Renal pelvis (tissue), 4 donors: ENCODE results near the gene BCL2. TPM values are rescaled to one million over a fixed set of nuclear protein-coding genes. Genes with fewer than 3 reads are reported as not detected.

Experiments
- DNase-seq: peaks from one replicate; pipeline ENCODE4 v3.0.0-alpha.2; 2013
- polyA plus RNA-seq, 3 donors: library from polyadenylated mRNA; unstranded; fragments of 120-200 nt; gene quantifications; one replicate each; pipeline ENCODE4 v1.2.1, GENCODE V29; 2013; ENCODE audit not compliant: insufficient read length in 3 of 3

BCL2 gene
- polyA plus RNA-seq, 3 donors = 19.8 to 26.3 (median 24.1) TPM

DNA sequence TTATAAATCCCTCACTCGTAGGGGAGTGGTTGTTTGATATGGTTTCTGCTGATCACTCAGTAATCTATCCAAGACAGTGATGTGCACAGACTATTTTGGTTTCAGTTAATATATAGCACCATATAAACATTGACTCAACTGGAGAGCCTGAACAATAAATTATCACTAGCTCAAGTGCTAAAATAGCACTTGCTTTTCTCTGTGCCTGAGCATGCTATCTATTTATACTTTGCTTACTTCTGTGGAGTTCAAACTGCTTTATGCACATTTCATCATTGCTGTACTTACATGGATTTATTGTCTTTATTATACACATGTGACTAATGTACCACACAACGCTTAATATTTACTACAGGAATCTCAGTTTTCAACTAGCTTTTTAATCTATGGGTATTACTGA is 133.6 kb downstream of the BCL2 start:
- DNase-seq = no peak

DNA sequence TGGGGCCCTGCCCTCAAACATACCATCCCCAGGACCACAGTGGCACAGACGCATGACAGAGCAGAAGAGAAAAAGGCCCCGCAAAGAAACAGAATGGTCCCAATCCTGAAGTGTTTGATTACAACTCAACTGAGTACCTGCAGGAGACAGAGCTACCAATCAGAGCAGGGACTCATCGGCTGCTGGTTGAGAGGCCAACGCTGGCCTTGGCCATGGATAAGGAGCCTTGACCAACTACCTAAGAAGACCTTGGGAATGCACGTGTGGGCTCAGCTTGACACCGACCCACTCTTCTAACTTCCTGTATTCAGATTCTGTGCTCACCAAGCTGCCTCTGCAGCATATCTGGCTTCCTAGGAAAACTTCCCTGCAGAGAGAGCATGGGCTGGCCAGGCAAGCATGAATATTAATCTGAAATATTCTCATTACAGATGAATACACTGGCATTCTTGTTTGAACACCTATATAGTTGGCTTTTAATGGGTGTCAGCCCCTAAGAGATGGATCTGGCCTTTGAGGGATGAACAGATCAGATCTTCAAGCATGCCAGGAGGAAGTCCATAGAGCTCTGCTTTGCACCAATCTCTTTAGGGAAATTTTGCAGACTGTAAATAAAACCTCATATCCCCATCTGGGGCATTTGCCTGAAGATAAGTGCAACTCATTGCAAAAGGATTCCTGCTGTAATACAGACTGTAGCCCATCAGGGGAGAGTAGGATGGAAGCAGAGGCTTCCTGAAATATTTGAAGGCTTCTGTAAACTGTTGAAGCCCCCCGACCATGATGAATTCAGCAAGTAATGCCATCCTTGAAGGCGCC is 135.4 kb downstream of the BCL2 start:
- DNase-seq = no peak

DNA sequence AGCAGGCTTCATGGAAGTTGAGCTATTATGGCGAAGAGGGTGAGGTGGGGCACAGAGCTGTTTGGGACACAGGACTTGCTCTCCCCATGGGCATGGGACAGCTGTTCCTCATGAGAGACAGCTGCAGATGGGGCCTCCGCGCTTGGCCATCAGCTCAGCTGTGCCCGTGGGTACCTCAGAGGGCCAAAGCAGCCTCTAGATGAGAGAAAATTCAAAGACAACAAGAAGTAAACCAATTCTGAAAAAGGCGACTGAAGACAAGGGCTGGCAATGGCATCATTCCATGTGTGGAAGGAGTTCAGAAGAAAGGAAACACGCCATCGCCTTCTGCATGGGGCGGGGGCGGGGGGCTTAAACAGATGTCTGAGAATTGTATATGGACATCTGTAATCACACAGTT is 136.2 kb downstream of the BCL2 start:
- no peak for DNase-seq

DNA sequence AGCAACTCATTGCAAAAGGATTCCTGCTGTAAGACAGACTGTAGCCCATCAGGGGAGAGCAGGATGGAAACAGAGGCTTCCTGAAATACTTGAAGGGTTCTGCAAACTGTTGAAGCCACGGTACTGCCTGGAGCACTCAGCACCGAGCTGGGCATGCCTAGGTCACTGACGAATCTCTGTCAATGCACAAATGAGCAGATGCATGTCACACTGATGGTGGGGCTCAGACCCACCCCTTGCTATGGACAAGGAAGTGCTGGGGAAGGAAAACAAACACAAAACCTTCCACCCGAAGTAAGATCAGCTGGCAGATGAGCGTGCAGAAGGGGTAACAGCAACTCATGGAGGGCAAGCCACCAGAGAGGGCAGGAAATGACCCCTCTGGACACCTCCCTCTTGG is 136.7 kb downstream of the BCL2 start:
- no peak for DNase-seq

DNA sequence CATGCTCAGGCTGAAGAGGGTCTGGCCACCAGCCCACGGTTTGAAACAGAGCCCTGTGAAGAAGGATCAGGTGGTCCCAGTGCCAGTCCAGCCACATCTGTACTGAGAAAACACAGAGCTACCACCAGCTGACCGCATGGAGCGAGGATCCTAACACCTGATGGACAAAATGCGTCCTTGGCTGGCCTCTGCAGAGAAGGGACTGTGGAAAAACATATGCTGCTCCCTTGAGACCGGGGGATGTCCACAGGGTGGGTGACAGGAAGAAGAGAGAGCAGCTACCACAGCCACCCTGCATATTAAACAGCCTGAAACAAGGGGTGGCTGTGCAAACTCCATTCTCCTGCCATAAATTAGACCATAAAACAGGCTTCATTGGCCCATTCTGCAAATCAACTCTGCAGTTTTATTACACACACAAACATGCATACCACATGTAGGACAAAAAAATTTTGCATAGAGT is 137.2 kb downstream of the BCL2 start:
- no peak for DNase-seq

DNA sequence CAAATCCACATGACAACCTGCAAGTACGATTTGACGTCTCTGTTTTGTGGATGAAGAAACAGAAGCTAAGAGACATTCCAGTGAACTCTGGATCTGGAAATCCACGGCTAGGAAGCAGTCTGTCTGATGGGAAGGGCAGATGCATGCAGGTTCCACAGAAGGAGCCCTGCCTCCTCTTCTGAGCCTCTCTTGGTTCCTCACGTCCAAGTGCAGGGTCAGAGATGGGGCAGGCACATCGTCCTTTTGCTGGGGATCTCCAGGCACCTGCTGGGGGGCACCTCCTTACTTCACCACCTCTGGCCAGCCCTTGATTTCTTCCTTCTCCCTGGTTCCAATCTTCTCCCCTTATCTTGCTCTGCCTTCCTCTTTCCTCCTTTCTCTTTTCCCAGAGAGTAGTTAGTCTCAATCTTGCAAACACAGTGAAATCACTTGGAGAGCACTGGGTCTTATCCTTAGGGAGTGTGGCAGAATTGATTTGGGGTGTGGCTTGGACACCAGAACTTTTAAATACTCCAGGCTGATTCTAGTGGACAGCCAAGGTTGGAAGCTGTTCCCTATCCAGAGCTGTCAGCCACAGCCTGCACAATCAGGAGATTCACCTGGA is 137.8 kb downstream of the BCL2 start:
- DNase-seq = no peak

DNA sequence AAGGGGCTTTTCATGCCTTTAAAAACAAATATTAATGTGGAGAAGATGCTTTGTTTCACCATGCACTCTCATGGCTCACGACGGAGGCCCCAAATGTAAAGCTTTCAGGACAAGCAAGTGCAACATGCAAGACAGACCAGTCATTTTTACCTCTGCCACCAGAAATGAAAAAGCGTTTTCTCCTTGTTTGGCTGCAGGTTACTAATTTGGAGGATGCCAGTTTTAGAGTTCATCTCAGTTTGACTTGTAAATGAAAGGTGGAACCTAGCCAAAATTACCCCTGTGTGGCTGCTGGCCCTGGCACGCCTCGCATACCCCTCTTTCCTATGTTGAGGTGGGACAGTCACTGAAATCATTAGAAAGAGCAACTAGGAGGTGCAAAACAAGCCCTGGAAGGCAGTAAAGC is 138.6 kb downstream of the BCL2 start:
- DNase-seq = no peak

DNA sequence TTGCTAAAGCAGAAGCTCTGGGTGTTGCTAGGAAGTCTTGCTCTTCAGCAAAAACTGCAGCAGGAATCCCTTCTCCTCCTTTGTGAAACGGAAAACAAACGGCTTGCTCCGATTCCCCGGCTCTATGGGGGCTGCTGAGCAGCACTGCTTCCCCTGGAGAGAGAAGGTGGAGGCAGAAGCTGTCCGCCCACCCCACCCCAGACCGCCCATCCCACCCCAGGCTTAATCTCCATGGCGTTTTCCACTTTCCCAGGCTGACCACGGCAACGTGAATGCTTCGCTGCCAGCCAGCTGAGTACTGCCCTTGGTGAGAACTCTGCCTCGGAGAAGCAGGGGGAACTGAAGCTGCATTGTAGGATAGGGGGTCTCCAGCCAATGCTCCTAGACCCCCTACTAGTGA is 139.2 kb downstream of the BCL2 start:
- no peak for DNase-seq

DNA sequence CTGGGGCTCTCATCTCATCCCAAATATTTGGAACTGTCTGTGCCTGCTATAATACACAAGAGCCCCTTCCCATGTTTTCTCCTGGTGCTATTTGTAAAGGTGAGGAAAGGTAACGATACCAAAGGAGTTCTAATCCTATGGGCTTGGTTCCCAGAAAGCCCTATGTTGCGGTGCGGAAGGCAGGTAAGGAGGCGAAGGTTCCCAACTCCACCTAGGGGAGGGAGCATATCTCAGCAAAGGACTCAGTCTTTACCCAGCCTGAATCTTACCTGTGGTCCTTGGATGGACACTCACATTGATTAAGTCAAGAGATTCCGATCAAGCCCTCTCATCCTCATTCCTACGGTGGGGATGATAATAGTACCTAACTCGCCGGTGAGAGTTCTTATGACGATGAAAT is 140.1 kb downstream of the BCL2 start:
- DNase-seq = no peak

DNA sequence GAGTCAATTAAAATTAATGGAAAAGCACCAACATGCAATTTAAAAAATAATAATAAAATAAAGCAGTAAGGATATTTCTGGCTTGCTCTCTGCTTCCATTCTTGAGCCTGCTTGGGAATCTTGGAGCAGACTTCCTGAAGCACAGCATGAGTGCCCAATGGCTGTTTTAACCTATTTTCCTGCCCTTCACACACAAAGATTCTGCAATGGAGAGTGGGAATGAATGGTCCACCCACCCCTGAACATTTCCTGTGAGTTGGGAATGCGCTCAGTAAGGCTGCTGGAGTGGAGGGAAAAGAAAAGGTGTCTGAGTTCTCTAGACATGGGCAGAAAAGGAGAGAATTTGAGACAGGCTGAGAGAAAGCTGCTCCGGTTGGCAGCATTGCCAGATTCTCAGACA is 140.6 kb downstream of the BCL2 start:
- no peak for DNase-seq

DNA sequence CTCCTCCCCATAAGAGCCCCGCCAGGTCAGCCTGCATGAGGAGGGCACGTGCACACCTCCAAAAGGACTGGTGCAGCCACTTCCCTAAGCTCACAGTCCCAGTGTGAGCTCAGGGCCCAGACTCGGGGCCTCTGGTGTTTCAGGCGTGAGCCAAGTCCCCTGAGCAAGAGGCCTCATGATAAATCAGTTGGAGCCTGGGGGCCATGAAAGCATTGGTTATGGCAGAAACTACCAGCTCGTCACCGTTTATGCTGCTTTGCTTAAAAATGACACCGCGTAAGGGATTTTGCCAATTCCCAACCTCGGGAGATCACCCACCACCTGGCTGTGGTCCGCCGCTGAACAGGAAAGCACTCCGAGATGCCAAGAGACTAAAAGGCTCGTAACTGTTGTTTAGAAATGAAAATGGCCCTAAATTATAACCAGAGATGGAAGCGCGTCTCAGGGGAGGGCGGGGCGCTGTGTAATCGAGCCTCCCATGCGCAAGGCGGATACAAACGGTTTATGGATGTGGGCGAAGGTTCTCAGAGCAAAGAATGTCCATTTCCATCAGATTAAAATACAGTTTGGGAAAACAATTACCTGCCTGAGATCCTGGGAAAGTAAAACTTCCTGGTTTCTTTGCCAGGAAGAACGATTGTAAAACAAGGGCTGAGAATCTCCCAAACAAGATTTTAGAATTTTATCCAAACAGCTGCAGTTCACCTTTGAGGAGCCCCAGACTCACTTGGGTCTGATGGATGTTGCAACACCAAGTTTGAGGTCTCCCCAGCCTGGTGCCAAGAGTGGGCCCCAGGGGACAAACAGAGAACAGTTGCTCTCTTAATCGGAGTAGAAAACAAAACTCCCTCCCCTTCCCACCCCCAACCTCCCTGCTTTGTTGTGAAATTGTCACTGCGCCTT is 141.4 kb downstream of the BCL2 start:
- DNase-seq = no peak

DNA sequence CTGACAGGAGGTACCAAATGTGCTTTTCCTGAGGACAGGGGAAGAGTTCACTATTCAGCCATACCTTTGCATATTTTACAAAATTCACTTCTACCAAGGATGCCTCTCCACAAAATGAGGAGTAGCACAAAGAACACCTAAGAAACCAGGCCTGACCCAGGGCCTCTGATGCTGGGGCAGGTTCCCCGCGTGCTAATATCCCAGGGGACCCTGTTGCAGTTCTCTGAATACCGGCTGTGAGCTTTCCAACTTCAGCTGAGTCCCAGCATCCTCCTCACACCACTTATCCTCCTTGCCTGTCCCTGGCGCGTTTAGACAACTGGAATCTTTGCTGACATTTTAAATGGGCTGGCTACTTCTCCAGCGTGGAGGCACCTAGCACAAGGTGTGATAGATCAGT is 142.3 kb downstream of the BCL2 start:
- DNase-seq = no peak

DNA sequence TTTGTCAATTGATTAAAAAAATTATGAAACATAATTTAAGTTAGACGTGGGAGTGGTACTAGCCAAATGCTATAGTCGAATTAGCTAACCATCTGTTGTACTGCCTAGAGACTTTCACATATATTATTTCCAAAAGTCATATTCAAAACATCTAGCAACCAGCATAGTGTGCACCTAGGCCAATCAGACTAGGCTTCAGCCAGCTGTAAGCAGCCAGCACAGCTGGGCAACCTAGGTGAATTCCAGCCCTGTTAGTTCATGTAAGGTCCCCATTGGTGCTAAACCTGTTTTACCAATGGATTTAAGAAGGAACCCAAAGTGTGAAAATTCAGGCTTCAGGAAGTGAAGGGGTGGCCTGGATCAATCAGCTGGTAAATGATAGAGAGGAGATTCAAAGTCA is 144.3 kb downstream of the BCL2 start:
- no peak for DNase-seq

DNA sequence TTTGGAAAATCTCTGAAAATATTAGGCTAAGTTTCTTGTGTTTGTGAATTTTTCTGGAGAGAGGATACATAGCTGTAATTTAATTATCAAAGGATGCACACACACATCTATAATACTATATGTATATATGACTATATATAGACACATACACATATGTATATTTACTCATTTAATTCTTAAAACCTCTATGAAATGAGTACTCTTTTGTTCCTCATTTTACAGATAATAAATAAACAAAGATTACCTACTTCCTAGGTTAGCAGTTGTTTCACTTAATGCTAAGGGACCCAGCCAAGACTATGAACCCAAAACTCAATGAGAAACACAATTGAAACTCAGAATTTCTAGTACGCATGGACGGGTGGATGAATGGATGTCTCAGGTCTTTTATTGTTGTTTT is 145.6 kb downstream of the BCL2 start:
- no peak for DNase-seq

DNA sequence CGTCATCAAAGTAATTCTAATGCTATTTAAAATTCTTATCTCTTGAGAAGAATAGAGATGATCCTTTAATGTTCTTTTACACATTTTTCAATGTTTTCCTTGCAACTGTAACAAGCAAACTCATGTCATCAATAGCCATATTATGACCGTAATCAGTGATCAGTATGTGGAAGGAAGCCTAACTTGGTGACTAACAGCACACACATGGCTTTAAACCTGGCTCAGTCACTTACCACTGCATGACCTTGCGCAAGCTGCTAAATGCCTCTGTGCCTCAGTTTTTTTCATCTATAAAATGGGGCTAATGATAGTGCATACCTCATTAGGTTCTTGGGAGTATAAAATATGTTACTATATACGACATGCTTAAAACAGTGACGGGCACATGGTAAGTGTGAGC is 149.7 kb downstream of the BCL2 start:
- DNase-seq = no peak

DNA sequence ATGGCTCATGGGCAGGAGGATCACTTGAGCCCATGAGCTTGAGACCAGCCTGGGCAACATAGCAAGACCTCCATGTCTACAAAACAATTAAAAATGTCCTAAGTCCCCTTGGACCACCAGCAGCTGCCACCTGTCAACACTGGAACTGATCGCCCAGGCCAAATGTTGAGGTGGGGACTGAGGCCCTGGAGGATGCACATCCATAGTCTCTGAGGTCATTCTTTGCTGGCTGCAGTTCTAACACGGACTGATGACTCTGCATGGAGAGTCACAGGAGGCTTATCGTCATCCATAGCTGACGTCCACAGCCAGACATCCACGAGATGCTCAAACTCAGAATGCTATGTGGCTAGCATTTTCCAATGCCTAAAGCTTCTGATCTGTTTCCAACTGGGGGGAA is 151.3 kb downstream of the BCL2 start:
- DNase-seq = no peak

DNA sequence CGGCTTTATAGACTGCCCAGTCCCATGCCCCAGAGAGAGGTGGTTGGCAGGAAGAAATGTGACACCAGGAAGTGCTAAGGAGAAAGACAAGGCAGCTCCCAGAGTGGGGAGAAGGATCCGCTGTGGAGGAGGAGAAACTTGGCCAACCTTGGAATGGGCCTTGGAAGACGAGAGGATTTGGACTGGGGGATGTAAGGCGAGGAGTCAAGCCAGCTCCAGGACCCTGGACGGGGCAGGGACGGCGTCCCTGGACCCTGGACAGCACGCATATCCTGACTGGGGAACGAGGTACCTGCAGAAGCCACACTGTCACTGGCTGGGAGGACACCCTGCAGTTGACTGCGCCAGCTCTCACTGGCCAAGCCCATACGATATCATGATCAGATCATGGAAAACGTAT is 153.4 kb downstream of the BCL2 start:
- no peak for DNase-seq

DNA sequence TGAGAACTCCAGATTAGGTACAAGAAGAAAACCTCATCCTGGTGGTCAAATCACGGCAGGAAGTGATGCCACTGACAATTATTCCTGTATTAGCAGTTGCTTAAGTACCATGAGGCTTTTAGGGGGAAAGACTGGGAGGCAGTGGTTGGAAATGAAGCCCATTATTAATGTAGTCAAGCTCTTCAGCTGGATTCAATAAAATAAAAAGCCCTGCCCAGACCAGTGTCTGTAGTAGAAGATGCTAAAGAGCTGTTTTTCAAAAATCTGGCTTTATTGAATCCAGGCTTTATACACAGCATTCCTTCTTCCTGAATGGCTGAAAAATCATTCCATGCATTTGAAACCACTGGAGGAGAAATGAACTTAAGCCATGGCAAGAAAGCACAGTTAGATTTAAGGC is 155.2 kb downstream of the BCL2 start:
- no peak for DNase-seq

DNA sequence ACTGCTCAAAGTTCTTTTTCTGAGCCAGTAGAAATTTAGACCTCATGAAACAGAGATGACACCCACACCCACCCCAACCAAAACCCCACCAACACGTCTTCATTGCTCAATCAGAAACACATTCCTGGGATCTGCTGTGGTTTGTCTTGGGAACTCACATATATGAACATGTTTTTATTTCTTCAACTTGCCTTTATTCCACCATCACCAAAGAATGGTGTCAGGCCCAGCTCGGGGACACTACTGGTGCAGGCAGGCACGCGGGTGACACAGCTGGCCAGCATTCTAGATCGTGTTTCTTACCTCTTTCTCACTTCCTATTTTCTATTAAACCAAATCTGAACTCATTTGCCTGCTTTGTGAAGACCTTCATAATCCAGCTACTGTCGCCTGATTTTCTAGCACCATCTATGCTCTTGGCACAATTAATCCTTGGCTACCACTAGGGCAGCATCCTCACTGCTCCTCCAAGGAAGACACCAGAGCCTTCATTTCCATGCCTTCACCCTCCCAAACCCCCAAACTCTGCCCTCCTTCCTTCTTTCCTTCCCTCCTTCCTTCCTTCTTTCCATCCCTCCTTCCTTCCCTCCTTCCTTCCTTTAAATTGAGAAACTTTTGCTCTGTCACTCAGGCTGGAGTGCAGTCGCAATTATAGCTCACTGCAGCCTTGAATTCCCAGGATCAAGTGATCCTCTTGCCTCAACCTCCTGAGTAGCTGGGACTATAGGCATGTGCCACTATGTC is 157.1 kb downstream of the BCL2 start:
- DNase-seq = no peak

DNA sequence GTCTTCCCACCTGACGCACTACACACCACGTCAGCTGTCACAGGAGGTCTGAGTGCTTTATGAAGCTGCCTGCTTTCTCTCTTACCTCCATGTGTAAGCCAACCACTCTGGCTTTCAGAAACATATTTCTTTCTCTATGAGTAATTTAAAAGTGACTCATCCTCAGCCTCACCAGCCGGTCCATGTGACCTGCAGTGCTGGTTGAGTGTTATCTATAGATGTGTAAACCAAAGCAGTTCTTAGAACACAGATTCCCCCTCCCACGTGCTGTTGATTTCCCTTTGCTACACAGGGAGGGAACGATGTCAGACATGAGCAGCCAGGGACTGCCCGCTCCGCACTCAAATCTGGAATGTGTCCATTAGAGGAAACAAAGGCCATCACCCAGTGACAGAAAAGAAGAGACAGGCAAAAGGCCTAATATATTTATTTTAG is 157.8 kb downstream of the BCL2 start:
- no peak for DNase-seq

DNA sequence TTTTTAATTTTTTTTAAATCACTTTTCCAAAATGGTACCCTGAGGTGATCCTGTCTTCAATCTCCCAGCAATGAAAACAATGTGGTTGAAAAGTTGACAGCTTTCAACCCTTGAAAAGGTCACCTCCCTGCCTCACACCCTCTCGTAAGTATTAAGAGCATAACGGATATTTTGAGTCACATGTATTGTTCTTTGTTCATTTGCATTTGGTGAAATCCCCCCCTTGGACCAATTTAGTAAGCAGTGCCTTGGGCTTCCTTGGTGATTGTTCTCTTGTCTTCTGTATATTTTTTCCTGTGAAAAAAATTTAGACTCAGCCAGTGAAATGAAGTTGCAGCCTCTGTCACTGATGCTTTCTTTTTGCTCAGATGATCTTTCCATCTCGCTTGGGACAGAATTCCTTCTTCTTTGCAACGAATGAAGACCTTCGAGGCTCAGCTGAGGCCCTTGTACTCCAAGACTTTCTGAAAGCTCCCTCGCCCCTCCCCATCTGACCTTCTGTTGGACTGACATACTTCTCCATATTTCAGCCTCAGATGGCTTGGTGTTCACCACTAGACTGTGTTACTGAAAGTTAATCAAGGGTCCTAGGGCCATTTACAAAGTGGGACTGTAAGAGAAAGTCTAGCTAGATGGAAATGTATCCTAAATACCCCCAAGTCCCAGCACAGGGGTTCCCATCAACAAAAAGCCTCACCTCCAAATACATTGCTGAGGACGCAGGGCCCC is 158.4 kb downstream of the BCL2 start:
- no peak for DNase-seq
